Ovary (tissue), 3 donors: Measurements from ENCODE around the gene SUGCT.

Source experiments
- CTCF ChIP-seq, 3 donors: fragments of 450-650 bp in 2 of 3; fragments of 200-600 bp in 1 of 3; IDR thresholded peaks; one replicate each; pipeline versions ENCODE4 v1.5.1 to v1.8.0; 2016 to 2022; ENCODE audit warnings: antibody characterized with exemption in 3 of 3, mild to moderate bottlenecking in 1 of 3
- EP300 ChIP-seq: sonication (generic); formaldehyde crosslinking; IDR thresholded peaks from one replicate; pipeline ENCODE4 v1.6.1; 2017; ENCODE audit warnings: antibody characterized with exemption
- POLR2A ChIP-seq: fragments of 450-650 bp; IDR thresholded peaks from one replicate; pipeline ENCODE4 v1.6.1; 2017; ENCODE audit warnings: antibody characterized with exemption, mild to moderate bottlenecking, moderate library complexity
- donor health status: DM: no; HTN: no; CAD: no.

DNA sequence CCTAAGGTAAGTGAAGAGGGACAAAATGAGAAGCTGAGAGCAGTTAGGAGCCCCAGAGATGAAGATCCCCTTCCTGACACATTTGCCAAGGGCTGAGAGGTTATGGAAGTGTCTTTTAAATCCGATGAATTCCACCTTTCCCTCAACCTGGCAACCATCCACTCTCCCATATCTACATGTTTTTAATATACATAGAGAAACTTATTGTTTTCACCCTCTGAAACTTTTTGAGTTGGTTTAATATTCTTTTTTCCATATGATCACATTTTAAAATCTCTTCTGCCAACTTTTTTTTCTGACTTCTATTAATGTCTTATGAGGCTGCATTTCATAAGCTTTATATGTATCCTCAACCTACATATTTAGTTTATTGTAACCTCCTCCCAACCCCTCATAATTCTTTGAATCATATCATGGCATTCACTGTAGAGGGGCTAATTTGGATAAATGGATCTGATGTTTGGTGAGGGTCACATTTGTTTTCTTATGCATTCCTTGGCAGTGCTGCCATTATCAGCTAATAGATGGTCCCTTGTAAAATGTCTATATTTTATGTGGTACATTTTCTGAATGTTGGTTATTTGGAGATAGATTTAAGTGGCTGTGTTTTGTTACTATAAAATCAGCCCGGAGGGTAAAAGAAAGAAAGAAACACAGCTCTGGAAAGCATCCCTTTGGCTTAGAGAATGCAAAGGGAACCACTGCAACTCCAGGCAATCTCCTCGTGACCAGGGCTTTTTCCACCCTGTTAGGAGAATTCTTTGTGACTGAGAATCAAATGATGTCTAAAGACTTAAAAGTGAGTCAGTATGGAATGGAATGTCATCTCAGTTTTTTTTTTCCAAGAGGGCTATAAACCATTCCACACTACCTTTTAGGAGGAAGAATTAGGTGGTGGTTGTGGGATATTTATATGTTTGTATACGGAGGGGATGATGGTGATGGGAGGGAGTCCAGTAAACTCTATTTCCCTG is 334.4 kb downstream of the SUGCT start:
- TF ChIP-seq CTCF (IDR thresholded peaks at IDR 0.05) (no peak), POLR2A (no peak), EP300 (no peak)
